ENCODE measurements around the gene TMEM95. TPM values are rescaled to one million over a fixed set of nuclear protein-coding genes. Genes with fewer than 3 reads are reported as not detected.

The TMEM95 gene
- total and polyA plus RNA-seq, 7 donors = not detected

GRCh38 chr17:7315570-7316235 is 39.3 kb upstream of the TMEM95 start:
- Histone ChIP-seq H3K36me3 (ENCODE audit: insufficient read depth in 1 of 2, low read depth in 1 of 2) (peaks cover 18 to 87% of the 10 kb centered on the region in 2 donors), H3K4me3 (peak overlapping the region; percentile 98), H3K4me1 (peaks cover 43% of the 10 kb centered on the region), H3K9me3 (no peaks in the 10 kb centered on the region), H3K27me3 (ENCODE audit: insufficient read depth in 3 of 3, low read length in 2 of 3) (no peaks in the 10 kb centered on the region), H3K27ac (peak overlapping the region; percentile 92)
- 30 to 35% (median 31%) methylated on average over 24 to 30 of the region's 30 CpGs for WGBS, 3 donors
- DNase-seq (no peak), ATAC-seq (peak in 3 of 4 donors; percentile 8 to 27 (median 10))
- TF ChIP-seq CTCF (IDR thresholded peaks at IDR 0.05) = no peak
- intact Hi-C loops (cut with DNase I) = no loop called here

DNA sequence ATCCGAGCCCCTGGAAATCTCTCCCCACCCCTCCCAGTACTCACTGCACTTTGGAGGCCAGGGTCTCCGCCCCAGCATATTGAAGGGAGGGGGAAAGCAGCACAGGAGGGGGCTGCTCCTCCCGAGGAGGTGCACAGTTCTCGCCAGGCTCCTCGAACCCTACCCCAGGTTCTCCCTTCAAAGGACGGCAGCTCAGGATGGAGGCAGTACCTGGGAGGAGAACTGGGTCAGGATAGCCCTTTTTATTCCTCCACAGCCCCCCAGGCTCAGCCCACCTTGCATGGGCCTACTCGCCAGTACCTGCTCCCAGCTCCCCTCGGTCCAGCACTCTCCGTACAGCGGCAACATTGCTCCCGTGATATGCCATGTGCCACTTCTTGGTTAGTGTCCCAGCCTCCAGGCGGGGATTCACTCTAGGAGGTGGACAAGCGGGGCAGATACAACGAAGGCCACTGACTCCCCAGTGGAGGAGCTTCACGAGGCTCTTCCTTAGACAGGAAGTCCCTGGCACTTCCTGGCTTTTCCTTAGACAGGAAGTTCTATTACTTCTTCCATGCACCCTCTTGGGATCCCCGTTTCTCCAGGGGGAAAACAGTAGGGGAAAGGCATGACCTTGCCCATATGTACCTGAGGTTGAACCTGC is 37.7 kb upstream of the TMEM95 start:
- H3K27ac ChIP-seq = no peak overlapping the region
- H3K4me3 ChIP-seq = no peak overlapping the region
- no peak for TF ChIP-seq CTCF (IDR thresholded peaks at IDR 0.05)
- peaks cover 18 to 87% of the 10 kb centered on the region in 2 donors for H3K36me3 ChIP-seq (ENCODE audit: insufficient read depth in 1 of 2, low read depth in 1 of 2)
- no peak for ATAC-seq
- H3K27me3 ChIP-seq (ENCODE audit: insufficient read depth in 3 of 3, low read length in 2 of 3) = no peaks in the 10 kb centered on the region
- intact Hi-C loops (cut with DNase I) = no loop called here
- no peaks in the 10 kb centered on the region for H3K9me3 ChIP-seq
- WGBS, 3 donors = 79 to 83% (median 79%) methylated on average over 15 to 16 of the region's 16 CpGs
- H3K4me1 ChIP-seq = peaks cover 30% of the 10 kb centered on the region
- no peak for DNase-seq

GRCh38 chr17:7318121-7318860 is 36.7 kb upstream of the TMEM95 start:
- no peak for TF ChIP-seq CTCF (IDR thresholded peaks at IDR 0.05)
- no peak overlapping the region for H3K27ac ChIP-seq
- H3K4me1 ChIP-seq = peaks cover 20% of the 10 kb centered on the region
- H3K4me3 ChIP-seq = no peak overlapping the region
- DNase-seq (no peak), ATAC-seq (no peak)
- H3K27me3 ChIP-seq (ENCODE audit: insufficient read depth in 3 of 3, low read length in 2 of 3) = no peaks in the 10 kb centered on the region
- intact Hi-C loops (cut with DNase I) = no loop called here
- WGBS, 3 donors = 82 to 97% (median 85%) methylated on average over 13 of the region's 13 CpGs
- peaks cover 17 to 87% of the 10 kb centered on the region in 2 donors for H3K36me3 ChIP-seq (ENCODE audit: insufficient read depth in 1 of 2, low read depth in 1 of 2)
- H3K9me3 ChIP-seq = no peaks in the 10 kb centered on the region

DNA sequence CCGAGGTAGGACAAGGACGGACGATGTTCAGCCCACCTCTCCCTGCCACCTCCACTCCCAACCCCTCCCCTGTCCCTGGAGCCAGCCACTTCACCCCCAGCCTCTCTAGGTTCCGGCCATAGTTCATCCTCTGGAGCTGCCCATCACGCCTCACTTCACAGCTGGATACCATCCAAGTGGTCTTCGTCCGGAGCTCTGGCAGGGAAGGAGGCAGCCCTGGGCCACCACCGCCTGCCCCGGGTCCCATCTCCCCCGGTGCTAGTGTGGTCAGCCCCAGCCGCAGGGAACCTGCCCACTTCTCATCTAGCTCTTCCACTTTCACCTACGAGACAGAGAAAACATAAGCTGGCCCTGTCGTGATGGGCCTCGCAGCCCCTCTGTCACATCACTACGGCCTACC is 33.5 kb upstream of the TMEM95 start:
- WGBS, 3 donors = 85 to 95% (median 87%) methylated on average over 15 of the region's 15 CpGs

More for the DNA sequence above, 33.5 kb upstream of the TMEM95 start:
- Histone ChIP-seq H3K4me1 (no peaks in the 10 kb centered on the region), H3K27ac (no peak overlapping the region), H3K4me3 (no peak overlapping the region), H3K36me3 (ENCODE audit: insufficient read depth in 1 of 2, low read depth in 1 of 2) (peaks cover 17 to 100% of the 10 kb centered on the region in 2 donors), H3K9me3 (no peaks in the 10 kb centered on the region), H3K27me3 (ENCODE audit: insufficient read depth in 3 of 3, low read length in 2 of 3) (no peaks in the 10 kb centered on the region)
- DNase-seq (no peak), ATAC-seq (no peak)
- no peak for TF ChIP-seq CTCF (IDR thresholded peaks at IDR 0.05)
- intact Hi-C loops (cut with DNase I) = no loop called here

Measured in psoas muscle (tissue), 8 donors.